LHCN-M2 (cell line): ENCODE measurements around the gene STARD10. TPM values are rescaled to one million over a fixed set of nuclear protein-coding genes. Genes with fewer than 3 reads are reported as not detected.
"Not testable (repeated sequence)": the region's sequence is repeated elsewhere in the genome, so short reads cannot be mapped to it uniquely, and the experiment has no call there.

Experiments used
- DNase-seq: peaks from one replicate; pipeline ENCODE4 v3.0.0-alpha.2; 2012; ENCODE audit warnings: low read depth
- total RNA-seq: library from RNA; depleted of rRNA; stranded (reverse); fragments of >200 nt; gene quantifications from 2 replicates; pipeline ENCODE4 v1.2.3, GENCODE V29; 2014

STARD10 gene
- total RNA-seq, 1 experiment from 2014 or later = 3.2 TPM

- DNase-seq = no peak
Measured at GRCh38 chr11:72807792-72808191, 13.9 kb upstream of the STARD10 start.

GRCh38 chr11:72807021-72807693 lies 13.3 kb upstream of the STARD10 start:
- peak; percentile 12 for DNase-seq

GRCh38 chr11:72806378-72806777 lies 12.5 kb upstream of the STARD10 start:
- not testable (repeated sequence) for DNase-seq

- DNase-seq = no peak
Measured at GRCh38 chr11:72805216-72805615, 11.4 kb upstream of the STARD10 start.

GRCh38 chr11:72802822-72803221 lies 9.0 kb upstream of the STARD10 start:
- no peak for DNase-seq

- no peak for DNase-seq
Measured at GRCh38 chr11:72799441-72799840, 5.6 kb upstream of the STARD10 start.

GRCh38 chr11:72798361-72798760 lies 4.5 kb upstream of the STARD10 start:
- no peak for DNase-seq

GRCh38 chr11:72793076-72793424 lies 797 bp downstream of the STARD10 start:
- no peak for DNase-seq

GRCh38 chr11:72792437-72793021 lies 1.3 kb downstream of the STARD10 start:
- DNase-seq = no peak

GRCh38 chr11:72791228-72791627 lies 2.6 kb downstream of the STARD10 start:
- not testable (repeated sequence) for DNase-seq

- DNase-seq = peak; percentile 38
Measured at GRCh38 chr11:72789493-72790131, 4.2 kb downstream of the STARD10 start.

- DNase-seq = no peak
Measured at GRCh38 chr11:72788241-72788640, 5.6 kb downstream of the STARD10 start.

GRCh38 chr11:72787216-72788104 lies 6.4 kb downstream of the STARD10 start:
- no peak for DNase-seq

GRCh38 chr11:72786305-72787215 lies 7.3 kb downstream of the STARD10 start:
- no peak for DNase-seq

GRCh38 chr11:72784662-72785061 lies 9.2 kb downstream of the STARD10 start:
- DNase-seq = no peak

GRCh38 chr11:72783144-72783905 lies 10.5 kb downstream of the STARD10 start:
- DNase-seq = no peak

- DNase-seq = no peak
Measured at GRCh38 chr11:72782081-72782920, 11.5 kb downstream of the STARD10 start.

- no peak for DNase-seq
Measured at GRCh38 chr11:72781313-72782080, 12.3 kb downstream of the STARD10 start.

- no peak for DNase-seq
Measured at GRCh38 chr11:72781063-72781312, 12.9 kb downstream of the STARD10 start.
